Activated T-cell treated with anti-CD3 and anti-CD28 coated beads, Interleukin-2, amount 50 U/mL, for 4 hours (primary cell): Measurements from ENCODE around the gene SIDT2. TPM values are rescaled to one million over a fixed set of nuclear protein-coding genes. Genes with fewer than 3 reads are reported as not detected.

ENCODE experiments used
- total RNA-seq, 3 donors: library from RNA; stranded (reverse); gene quantifications; one replicate each; pipeline ENCODE4 v1.2.1, GENCODE V29; 2021

The SIDT2 gene
- total RNA-seq, 3 donors from 2014 or later = 11.1 to 15.4 (median 12.9) TPM

Other genes with a start within 250 kb of the SIDT2 start
- 10 to 100 TPM; 28.7 to 48.8 (median 36.5) TPM for gene SIK3, start 80.3 kb upstream of the SIDT2 start, total RNA-seq
- 10 to 100 TPM; 73.9 to 81.2 (median 80.0) TPM for gene PAFAH1B2, start 34.5 kb upstream of the SIDT2 start, total RNA-seq
- 1 to 10 TPM; 2.5 to 3.9 (median 3.2) TPM for gene TAGLN, start 20.6 kb downstream of the SIDT2 start, total RNA-seq
- 100 to 1,000 TPM; 112 to 139 (median 123) TPM for gene PCSK7, start 53.3 kb downstream of the SIDT2 start, total RNA-seq
- 10 to 100 TPM; 16.2 to 17.9 (median 16.9) TPM for gene RNF214, start 53.9 kb downstream of the SIDT2 start, total RNA-seq
- 1 to 10 TPM; 3.1 to 3.3 (median 3.2) TPM for gene BACE1-AS, start 112.6 kb downstream of the SIDT2 start, total RNA-seq
- gene BACE1, start 137.5 kb downstream of the SIDT2 start, total RNA-seq = 1 to 10 TPM in 1 of 3 donors, under 1 TPM in 2; 0.37 to 1.0 (median 0.48) TPM
- 10 to 100 TPM; 35.7 to 44.0 (median 36.5) TPM for gene CEP164, start 149.1 kb downstream of the SIDT2 start, total RNA-seq